GM18868 (cell line): Measurements from ENCODE around the gene KIAA1614.

ENCODE experiments used
- ATAC-seq: cut with Tn5 transposase; IDR thresholded peaks from one replicate; pipeline ENCODE4 v1.9.1; 2021; ENCODE audit warnings: mild to moderate bottlenecking, moderate library complexity; ENCODE audit not compliant: unreplicated experiment

KIAA1614 gene

GRCh38 chr1:180925471-180926051, 12.9 kb downstream of the KIAA1614 start:
- no peak for ATAC-seq

- ATAC-seq = peak; percentile 42
Measured at GRCh38 chr1:180926164-180926981, 13.7 kb downstream of the KIAA1614 start.

GRCh38 chr1:180927348-180927747, 14.7 kb downstream of the KIAA1614 start:
- no peak for ATAC-seq

GRCh38 chr1:180927841-180928240, 15.1 kb downstream of the KIAA1614 start:
- no peak for ATAC-seq

- no peak for ATAC-seq
Measured at GRCh38 chr1:180928331-180929230, 15.9 kb downstream of the KIAA1614 start.

- no peak for ATAC-seq
Measured at GRCh38 chr1:180929389-180929788, 16.7 kb downstream of the KIAA1614 start.

GRCh38 chr1:180930687-180931086, 18.0 kb downstream of the KIAA1614 start:
- ATAC-seq = no peak

GRCh38 chr1:180931529-180931928, 18.8 kb downstream of the KIAA1614 start:
- ATAC-seq = no peak

GRCh38 chr1:180932378-180932777, 19.7 kb downstream of the KIAA1614 start:
- ATAC-seq = no peak

- no peak for ATAC-seq
Measured at GRCh38 chr1:180933141-180933540, 20.4 kb downstream of the KIAA1614 start.

- no peak for ATAC-seq
Measured at GRCh38 chr1:180934563-180934962, 21.9 kb downstream of the KIAA1614 start.

GRCh38 chr1:180935326-180936109, 22.8 kb downstream of the KIAA1614 start:
- ATAC-seq = peak; percentile 57

GRCh38 chr1:180936110-180937011, 23.7 kb downstream of the KIAA1614 start:
- ATAC-seq = no peak

- no peak for ATAC-seq
Measured at GRCh38 chr1:180937012-180937372, 24.3 kb downstream of the KIAA1614 start.

GRCh38 chr1:180937624-180938225, 25.0 kb downstream of the KIAA1614 start:
- ATAC-seq = no peak

- no peak for ATAC-seq
Measured at GRCh38 chr1:180939073-180939710, 26.5 kb downstream of the KIAA1614 start.

- ATAC-seq = no peak
Measured at GRCh38 chr1:180939711-180940103, 27.0 kb downstream of the KIAA1614 start.

GRCh38 chr1:180940445-180940844, 27.7 kb downstream of the KIAA1614 start:
- ATAC-seq = no peak
